NCI-H2107 treated with DMSO at 0.1 percent for 48 hours (cell line): ENCODE data around the gene CYP2A6.

Source experiments
- DNase-seq: peaks from one replicate; lab custom pipeline; 2025; ENCODE audit not compliant: unreplicated experiment; lab: John Stamatoyannopoulos, UW

Gene CYP2A6

DNA sequence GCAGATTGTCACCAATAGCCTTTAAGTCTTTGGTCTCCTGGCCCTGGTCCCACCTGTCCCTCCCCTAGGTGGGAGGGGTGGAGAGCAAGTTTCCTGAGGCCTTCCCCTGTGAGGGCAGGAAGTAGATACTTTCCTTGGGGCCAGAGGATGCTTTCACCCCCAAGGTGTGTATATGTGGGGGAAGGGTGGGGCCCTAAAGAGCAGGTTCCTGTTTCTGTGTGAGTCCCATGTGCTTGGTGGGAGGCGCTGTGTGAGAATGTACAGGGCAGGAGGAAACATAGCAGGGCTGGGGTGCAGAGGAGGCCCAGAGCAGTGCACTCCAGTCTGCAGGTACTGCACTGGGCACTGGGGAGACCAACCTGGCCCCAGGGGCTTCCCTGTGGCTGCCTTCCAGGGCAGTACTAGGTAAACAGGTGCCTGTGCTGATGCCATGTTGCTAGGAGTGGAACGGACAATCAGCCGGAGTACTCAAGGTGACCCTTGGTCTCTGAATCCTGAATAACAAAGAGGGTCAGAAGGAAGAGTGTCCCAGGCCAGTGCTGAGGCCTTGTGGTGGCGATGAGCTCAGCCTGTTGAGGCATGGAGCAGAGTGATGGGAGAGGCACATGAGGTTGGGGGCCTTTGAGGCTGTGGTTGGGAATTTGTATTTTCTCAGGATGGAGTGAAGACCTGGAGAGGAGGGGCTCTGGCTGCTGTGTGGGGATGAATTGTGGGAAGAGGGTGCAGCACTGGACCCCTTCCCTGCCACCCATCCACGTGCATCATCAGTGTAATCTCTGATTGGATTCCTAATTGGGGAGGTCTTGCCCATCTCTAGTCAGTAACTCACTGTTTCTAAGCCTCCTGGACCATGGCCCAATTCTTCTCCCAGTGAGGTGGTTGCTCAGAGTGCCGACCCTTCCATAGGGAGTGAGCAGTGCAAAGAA lies 46.1 kb downstream of the CYP2A6 start:
- no peak for DNase-seq

DNA sequence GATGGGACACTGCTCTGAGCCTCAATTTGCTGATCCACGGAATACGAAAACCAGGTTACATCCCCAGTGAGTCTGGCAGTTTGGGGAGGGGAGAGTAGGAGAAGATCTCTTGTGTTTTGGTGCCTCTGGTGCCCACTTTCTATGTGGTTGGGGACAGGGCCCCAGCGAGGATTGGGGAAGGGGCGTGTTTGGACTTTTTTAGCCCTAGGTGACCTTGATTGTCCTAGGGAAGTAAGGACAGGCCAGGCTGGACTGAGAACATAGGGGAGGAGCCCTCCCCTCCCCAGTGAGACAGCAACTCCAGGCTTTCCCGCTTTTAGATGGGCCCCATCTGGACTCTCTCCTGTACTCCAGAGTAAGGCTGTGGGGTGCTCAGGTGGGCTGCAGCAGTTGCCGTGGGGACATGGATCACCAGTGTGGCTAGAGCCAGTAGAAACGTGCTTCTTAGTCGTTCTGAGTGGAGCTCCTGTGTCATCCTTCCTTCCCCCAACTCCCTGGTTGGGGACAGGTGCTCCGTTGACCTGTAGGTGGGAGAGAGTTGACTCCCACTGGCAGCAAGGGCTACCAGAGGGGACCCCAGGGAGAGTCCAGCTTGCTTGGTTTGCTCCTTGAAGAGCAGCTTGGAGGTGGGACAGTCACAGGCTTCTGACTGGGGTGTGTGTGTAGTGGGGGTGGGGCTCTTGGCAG lies 46.9 kb downstream of the CYP2A6 start:
- no peak for DNase-seq

DNA sequence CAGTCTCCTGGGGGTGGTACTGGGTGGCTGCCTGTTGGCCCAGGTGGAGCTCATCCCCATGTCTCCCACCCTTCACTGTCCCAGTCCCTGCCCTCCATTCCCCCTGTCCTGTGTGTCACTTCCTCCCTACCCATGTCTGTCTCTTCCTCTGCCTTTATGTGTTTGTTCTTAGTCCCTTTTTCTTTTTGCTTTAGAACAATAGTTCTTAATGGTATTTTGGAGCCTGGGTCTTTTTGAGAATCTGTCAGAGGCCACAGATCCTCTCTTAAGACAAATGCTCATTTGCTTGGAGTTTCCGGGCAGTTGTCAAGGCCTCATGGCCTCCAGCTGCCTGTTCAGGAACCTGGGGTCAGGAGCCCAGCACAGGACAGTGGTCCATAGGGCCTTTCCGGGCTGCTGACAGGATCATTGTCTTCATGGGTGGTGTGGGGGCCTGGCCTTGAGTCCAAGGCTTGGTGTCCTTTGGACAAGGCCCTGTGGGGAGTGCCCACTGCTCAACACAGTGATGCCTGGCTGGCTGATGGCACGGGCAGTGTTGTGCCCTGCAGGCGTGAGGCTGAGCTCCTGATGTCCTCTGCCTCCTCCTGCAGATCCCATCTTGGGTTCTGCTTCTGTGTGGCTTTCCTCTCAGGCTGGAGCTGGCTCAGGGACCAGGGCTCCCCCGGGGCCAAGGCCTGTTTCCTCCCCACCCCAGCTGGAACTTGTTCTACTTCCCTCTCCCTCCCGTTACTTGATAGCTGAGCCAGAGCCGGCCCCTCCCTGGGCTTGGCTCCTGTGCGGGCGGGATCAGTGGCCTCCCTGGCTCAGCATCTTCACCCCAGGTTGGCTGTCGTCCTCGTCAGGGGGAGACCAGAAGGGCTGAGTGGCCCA lies 47.7 kb downstream of the CYP2A6 start:
- no peak for DNase-seq

DNA sequence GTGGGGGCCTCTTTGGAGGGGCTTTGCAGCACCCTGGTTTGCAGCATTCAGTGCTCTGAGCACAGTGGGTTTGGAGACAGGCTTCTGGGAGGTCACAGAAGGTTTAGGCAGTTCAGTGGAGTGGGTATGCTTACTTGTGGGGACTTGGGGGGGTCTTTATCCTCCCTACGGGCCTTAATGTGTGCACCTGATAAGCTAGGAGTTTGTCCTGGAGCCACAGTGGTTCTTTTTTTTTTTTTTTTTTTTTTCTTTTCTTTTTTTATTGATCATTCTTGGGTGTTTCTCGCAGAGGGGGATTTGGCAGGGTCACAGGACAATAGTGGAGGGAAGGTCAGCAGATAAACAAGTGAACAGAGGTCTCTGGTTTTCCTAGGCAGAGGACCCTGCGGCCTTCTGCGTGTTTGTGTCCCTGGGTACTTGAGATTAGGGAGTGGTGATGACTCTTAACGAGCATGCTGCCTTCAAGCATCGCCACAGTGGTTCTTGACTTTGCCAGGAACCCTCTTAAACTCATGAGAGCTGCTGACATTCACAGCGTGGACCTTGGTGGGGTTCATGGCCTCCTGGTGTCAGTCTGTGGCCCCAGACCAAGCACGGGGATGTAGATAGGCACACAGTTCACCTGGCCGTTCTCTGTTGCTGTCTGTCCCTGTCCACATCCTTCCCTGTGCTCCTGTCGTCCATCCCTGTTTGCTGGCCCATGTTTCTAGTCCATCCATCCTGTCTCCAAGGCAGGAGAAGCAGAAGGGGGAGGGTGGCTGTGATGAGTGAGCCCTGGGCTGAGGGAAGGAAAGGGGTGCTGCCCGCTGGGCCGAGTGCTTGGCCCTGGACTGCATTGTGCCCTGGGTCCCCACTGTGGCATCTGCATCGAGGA lies 48.6 kb downstream of the CYP2A6 start:
- DNase-seq, result no peak

DNA sequence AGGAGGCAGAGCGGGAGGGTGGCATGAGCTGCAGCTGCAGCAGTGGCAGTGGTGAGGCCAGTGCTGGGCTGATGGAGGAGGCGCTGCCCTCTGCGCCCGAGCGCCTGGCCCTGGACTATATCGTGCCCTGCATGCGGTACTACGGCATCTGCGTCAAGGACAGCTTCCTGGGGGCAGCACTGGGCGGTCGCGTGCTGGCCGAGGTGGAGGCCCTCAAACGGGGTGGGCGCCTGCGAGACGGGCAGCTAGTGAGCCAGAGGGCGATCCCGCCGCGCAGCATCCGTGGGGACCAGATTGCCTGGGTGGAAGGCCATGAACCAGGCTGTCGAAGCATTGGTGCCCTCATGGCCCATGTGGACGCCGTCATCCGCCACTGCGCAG lies 49.3 kb downstream of the CYP2A6 start:
- no peak for DNase-seq

DNA sequence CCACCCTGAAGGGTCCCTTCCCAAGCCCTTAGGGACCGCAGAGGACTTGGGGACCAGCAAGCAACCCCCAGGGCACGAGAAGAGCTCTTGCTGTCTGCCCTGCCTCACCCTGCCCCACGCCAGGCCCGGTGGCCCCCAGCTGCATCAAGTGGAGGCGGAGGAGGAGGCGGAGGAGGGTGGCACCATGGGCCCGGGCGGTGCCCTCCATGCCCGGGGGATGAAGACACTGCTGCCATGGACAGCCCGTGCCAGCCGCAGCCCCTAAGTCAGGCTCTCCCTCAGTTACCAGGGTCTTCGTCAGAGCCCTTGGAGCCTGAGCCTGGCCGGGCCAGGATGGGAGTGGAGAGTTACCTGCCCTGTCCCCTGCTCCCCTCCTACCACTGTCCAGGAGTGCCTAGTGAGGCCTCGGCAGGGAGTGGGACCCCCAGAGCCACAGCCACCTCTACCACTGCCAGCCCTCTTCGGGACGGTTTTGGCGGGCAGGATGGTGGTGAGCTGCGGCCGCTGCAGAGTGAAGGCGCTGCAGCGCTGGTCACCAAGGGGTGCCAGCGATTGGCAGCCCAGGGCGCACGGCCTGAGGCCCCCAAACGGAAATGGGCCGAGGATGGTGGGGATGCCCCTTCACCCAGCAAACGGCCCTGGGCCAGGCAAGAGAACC lies 49.8 kb downstream of the CYP2A6 start:
- DNase-seq, result no peak

DNA sequence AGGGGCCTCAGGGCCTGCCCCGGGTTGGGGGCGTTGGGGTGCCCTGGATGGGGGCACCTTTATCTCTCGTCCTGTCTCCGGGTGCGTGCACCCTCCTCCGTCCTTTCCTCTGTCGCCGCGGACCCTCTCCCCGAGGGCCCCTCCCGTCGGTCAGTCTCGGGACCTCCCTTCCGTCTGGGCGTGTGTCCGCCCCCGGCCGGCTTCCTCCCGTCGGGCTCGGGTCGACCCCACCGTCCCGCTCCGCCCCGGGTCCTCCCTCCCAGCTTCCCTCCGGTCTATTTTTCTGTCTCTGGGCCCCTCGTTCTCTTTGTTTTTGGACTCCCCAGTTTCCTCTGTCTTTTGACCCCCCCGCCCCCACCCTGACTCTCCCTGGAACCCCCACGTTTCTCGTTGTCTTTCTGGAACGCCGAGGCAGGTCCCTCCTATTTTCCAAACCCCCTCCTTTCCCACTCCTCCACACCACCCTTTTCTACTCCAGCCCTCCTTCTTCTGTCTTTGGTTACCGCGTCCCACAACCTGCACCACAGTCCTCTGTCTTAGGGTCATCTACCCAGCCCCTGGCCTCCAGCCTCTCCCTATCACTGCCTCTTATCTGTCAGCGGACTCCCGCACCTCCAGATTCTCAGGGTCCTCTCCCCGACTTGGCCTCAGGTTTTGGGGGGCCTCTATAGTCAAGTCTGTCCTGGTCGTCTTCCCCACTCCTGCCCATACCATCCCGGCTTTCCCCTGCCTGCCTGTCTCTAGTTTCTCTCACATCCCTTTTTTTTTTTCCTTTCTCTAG lies 50.5 kb downstream of the CYP2A6 start:
- DNase-seq, result no peak

DNA sequence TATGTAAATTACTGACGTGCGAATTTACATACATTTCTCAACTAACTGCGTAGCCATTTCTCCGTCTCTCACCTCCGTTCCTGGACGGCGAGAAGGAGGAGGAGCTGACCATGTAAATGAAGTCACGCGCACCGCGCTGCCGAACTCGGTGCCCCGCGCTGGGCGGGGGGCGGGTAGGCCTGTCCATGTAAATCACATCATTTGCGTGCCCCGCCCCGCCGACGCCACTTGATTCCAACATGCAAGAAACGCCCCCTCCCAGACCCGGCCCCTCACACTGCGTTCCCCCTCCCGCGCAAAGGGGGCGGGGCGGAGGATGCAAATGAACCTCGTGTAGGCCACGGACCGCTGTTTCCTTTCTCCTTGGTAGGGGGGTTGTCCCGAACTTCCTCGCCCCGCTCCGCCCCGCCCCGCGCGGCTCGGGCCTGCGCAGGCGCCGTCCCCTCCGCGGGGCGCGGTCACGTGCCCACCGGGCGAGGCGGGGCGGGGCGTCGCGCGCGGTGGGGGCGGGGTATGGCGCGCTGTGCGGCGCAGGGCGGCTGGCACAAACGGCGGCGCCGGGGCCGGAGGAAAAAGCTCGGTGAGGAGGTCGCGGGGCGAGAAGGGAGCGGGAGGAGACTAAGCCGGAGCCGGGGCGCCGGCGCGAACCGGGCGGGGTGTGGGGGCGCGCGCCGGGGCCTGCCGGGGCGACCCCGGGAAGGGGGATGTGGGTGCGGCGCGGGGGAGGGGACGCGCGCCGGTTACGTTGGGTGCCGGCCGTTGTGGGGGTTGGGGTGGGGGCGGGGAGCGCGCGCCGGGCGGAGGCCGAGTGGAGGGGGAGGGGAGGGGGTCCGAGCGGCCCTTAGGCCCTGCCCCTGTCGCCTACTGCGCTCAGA lies 51.3 kb downstream of the CYP2A6 start, which contains the start of gene EGLN2:
TSS of gene EGLN2 (plus strand) at position 509 of the 875 bp plus-strand sequence. CDS start 1,382 bp downstream, outside the sequence.
- peak; percentile 92 for DNase-seq

DNA sequence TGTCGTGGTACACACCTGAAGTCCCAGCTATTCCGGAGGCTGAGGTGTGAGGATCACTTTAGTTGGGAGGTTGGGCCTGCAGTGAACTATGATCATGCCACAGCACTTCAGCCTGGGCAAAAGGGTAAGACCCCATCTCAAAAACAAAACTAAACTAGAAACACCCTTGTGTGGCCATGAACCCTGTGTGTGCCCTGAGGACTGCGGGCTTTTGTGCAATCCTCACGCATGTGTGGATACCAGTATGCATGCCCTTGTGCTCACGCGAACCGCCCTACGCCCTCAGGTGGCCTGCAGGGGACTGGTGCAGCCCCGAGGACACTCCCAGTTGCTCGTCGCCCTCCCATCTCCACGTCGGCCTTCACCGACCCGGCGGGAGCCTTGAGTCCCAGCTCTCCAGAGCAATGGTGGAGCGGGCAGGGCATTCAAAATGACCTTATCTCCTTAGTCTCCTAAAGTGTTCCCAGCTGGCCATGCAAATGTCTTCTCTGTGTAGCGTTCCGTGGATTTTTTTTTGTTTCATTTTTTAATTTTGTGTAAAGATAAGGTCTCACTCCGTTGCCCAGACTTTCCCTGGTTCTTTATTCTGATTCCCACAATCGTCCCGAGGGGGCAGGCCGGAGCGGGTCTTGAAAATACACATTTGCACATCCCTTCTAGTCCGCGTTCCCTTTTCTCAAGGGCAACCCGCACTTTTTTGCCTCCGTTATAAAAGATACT lies 52.1 kb downstream of the CYP2A6 start:
- DNase-seq, result no peak

DNA sequence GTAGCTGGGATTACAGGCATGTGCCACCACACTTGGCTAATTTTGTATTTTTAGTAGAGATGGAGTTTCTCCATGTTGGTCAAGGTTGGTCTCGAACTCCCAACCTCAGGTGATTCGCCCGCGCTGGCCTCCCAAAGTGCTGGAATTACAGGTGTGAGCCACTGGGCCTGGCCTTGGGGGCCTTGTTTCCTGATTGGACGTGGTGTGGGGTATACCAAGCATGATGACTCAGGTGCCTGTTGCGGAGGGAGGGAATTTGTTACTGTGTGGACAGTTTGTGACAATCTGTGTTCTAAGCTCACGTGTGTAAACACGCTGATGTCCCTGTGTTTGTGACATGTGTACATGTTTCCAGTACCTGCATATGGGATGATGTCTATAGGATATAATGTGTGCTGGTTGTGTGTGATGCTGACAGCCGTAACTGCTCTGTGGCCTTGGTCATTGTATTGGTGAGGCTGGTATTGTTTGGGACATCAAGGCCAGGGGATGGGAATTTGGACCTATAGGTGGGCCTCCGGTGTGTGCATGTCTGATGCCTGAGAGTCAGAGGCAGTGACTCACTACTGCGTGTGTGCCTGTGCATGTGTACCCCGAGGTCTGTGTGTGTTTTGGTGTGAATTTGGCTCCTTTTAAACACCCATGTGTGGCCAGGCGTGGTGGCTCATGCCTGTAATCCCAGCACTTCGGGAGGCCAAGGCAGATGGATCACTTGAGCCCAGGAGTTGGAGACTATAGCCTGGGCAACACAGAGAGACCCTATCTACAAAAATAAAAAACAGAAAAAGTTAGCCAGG lies 52.9 kb downstream of the CYP2A6 start:
- DNase-seq, result no peak
